IMR-90 (cell line): ENCODE measurements around the gene ZNF555. TPM values are rescaled to one million over a fixed set of nuclear protein-coding genes. Genes with fewer than 3 reads are reported as not detected.

Experiments
- ATAC-seq: fragments of 200-7000 bp; cut with Tn5 transposase; 2 replicates; pipeline ENCODE4 v1.9.1; 2020; ENCODE audit warnings: low read depth, mild to moderate bottlenecking, moderate library complexity
- BruUV-seq: library from RNA; stranded (reverse); fragments of 400-500 nt; replicated peaks from 2 replicates; lab custom pipeline; 2021; lab: Mats Ljungman, UMichigan
- CTCF ChIA-PET: fragments of 300-600 bp; formaldehyde crosslinking; extraction: SDS; loops from one replicate; lab custom pipeline; 2021; ENCODE audit warnings: antibody characterized with exemption; lab: Yijun Ruan, JAX
- POLR2A ChIA-PET: fragments of 300-600 bp; sonication (Branson Sonifier 250); formaldehyde crosslinking; loops from one replicate; lab custom pipeline; 2022; ENCODE audit warnings: antibody characterized with exemption; ENCODE audit not compliant: unreplicated experiment; lab: Charles Lee
- DNase-seq: peaks from one replicate; pipeline ENCODE4 v3.0.0; 2013
- H2AFZ ChIP-seq: replicated peaks from 2 replicates; pipeline ENCODE3; 2013; ENCODE audit warnings: low read length, mild to moderate bottlenecking; ENCODE audit not compliant: poor library complexity
- H2AK5ac ChIP-seq: 2 replicates; pipeline ENCODE4 v1.6.1; 2013; ENCODE audit warnings: low read depth, low read length, inconsistent platforms
- H2AK9ac ChIP-seq: replicated peaks from 2 replicates; pipeline ENCODE3; 2013; ENCODE audit warnings: mild to moderate bottlenecking, low read depth, low read length, moderate library complexity; ENCODE audit not compliant: poor library complexity
- H2BK120ac ChIP-seq: 2 replicates; pipeline ENCODE4 v1.6.1; 2013; ENCODE audit warnings: low read depth, low read length, inconsistent platforms
- H2BK15ac ChIP-seq: 3 replicates; pipeline ENCODE4 v1.6.1; 2013; ENCODE audit warnings: low read depth, low read length, inconsistent platforms
- H2BK20ac ChIP-seq: 2 replicates; pipeline ENCODE4 v1.6.1; 2013; ENCODE audit warnings: low read depth, mild to moderate bottlenecking, inconsistent platforms, low read length, moderate library complexity
- H2BK5ac ChIP-seq: 2 replicates; pipeline ENCODE4 v1.6.1; 2013; ENCODE audit warnings: mild to moderate bottlenecking, low read depth, low read length, inconsistent platforms; ENCODE audit not compliant: poor library complexity, severe bottlenecking
- H3K14ac ChIP-seq: replicated peaks from 2 replicates; pipeline ENCODE4 v1.6.1; 2013; ENCODE audit warnings: low read depth, low read length, inconsistent platforms
- H3K18ac ChIP-seq: 2 replicates; pipeline ENCODE4 v1.6.1; 2013; ENCODE audit warnings: low read depth, low read length, control low read depth
- H3K23ac ChIP-seq: 2 replicates; pipeline ENCODE4 v1.6.1; 2013; ENCODE audit warnings: low read depth, low read length, inconsistent platforms
- H3K27ac ChIP-seq: 2 replicates; pipeline ENCODE4 v1.5.1; 2013; ENCODE audit warnings: mild to moderate bottlenecking, control low read depth, low read length; ENCODE audit not compliant: insufficient read depth
- H3K27me3 ChIP-seq: 2 replicates; pipeline ENCODE4 v1.6.1; 2013; ENCODE audit warnings: low read length; ENCODE audit not compliant: control insufficient read depth, insufficient read depth
- H3K36me3 ChIP-seq: 2 replicates; pipeline ENCODE4 v1.6.1; 2013; ENCODE audit warnings: low read length, mixed read lengths; ENCODE audit not compliant: control insufficient read depth, insufficient read depth
- H3K4ac ChIP-seq: 2 replicates; pipeline ENCODE4 v1.6.1; 2013; ENCODE audit warnings: low read depth, low read length, inconsistent platforms
- H3K4me1 ChIP-seq: 2 replicates; pipeline ENCODE4 v1.6.1; 2013; ENCODE audit warnings: low read length, mixed read lengths; ENCODE audit not compliant: control insufficient read depth, insufficient read depth
- H3K4me2 ChIP-seq: 2 replicates; pipeline ENCODE4 v1.6.1; 2013; ENCODE audit warnings: low read depth, mild to moderate bottlenecking, control low read depth, low read length, moderate library complexity
- H3K4me3 ChIP-seq: 2 replicates; pipeline ENCODE4 v1.5.1; 2013; ENCODE audit warnings: low read depth, mild to moderate bottlenecking, control low read depth, low read length, moderate library complexity; ENCODE audit not compliant: insufficient read depth
- H3K56ac ChIP-seq: 2 replicates; pipeline ENCODE4 v1.6.1; 2013; ENCODE audit warnings: low read length, inconsistent platforms; ENCODE audit not compliant: insufficient read depth; ENCODE audit errors: extremely low read depth
- H3K79me1 ChIP-seq, 2 experiments: 2 replicates each; pipeline ENCODE4 v1.6.1; 2013; ENCODE audit warnings: low read length in 2 of 2, inconsistent platforms in 1 of 2, low read depth in 1 of 2
- H3K9ac ChIP-seq: 2 replicates; pipeline ENCODE4 v1.6.1; 2013; ENCODE audit warnings: low read depth, low read length, control low read depth
- H3K9me1 ChIP-seq: 2 replicates; pipeline ENCODE4 v1.6.1; 2013; ENCODE audit warnings: low read length, inconsistent platforms; ENCODE audit not compliant: insufficient read depth
- H3K9me3 ChIP-seq: 2 replicates; pipeline ENCODE4 v1.6.1; 2013; ENCODE audit warnings: low read length; ENCODE audit not compliant: control insufficient read depth, insufficient read depth
- H4K20me1 ChIP-seq: 2 replicates; pipeline ENCODE4 v1.6.1; 2013; ENCODE audit warnings: low read length, inconsistent platforms; ENCODE audit not compliant: insufficient read depth
- H4K5ac ChIP-seq: 2 replicates; pipeline ENCODE4 v1.6.1; 2013; ENCODE audit warnings: mild to moderate bottlenecking, low read depth, low read length, control low read depth
- H4K8ac ChIP-seq, 2 experiments: 2 replicates each; pipeline ENCODE4 v1.6.1; 2013; ENCODE audit warnings: low read depth in 2 of 2, low read length in 2 of 2, control low read depth in 1 of 2, inconsistent platforms in 1 of 2
- H4K91ac ChIP-seq: 2 replicates; pipeline ENCODE4 v1.6.1; 2013; ENCODE audit warnings: low read depth, low read length, inconsistent platforms; ENCODE audit not compliant: insufficient read depth
- BHLHE40 ChIP-seq: fragments of 150-350 bp; IDR thresholded peaks from 2 replicates; pipeline ENCODE4 v1.6.1; 2016; ENCODE audit warnings: mild to moderate bottlenecking, low read depth, low read length
- CEBPB ChIP-seq: IDR thresholded peaks from 2 replicates; pipeline ENCODE4 v1.6.1; 2012; ENCODE audit warnings: low read depth, low read length, improper control_type of control experiment
- CHD1 ChIP-seq: IDR thresholded peaks from 2 replicates; pipeline ENCODE4 v1.6.1; 2012; ENCODE audit warnings: low read depth, low read length, improper control_type of control experiment
- ELK1 ChIP-seq: fragments of 150-350 bp; IDR thresholded peaks from 2 replicates; pipeline ENCODE4 v1.6.1; 2016; ENCODE audit warnings: low read depth, mild to moderate bottlenecking, low read length, moderate library complexity, borderline replicate concordance
- FOS ChIP-seq: fragments of 150-350 bp; IDR thresholded peaks from 2 replicates; pipeline ENCODE4 v1.6.1; 2016; ENCODE audit warnings: low read depth, low read length
- MAFK ChIP-seq: IDR thresholded peaks from 2 replicates; pipeline ENCODE4 v1.6.1; 2012; ENCODE audit warnings: low read depth, low read length, improper control_type of control experiment
- MAZ ChIP-seq: IDR thresholded peaks from 2 replicates; pipeline ENCODE4 v1.6.1; 2012; ENCODE audit warnings: low read depth, mild to moderate bottlenecking, low read length, improper control_type of control experiment, moderate library complexity, borderline replicate concordance
- MXI1 ChIP-seq: IDR thresholded peaks from 2 replicates; pipeline ENCODE4 v1.6.1; 2012; ENCODE audit warnings: low read depth, mild to moderate bottlenecking, low read length, moderate library complexity, borderline replicate concordance
- NFE2L2 ChIP-seq: fragments of 150-350 bp; IDR thresholded peaks from 2 replicates; pipeline ENCODE4 v1.6.1; 2016; ENCODE audit warnings: low read depth, mild to moderate bottlenecking, low read length
- POLR2A ChIP-seq: IDR thresholded peaks from 2 replicates; pipeline ENCODE4 v1.6.1; 2012; ENCODE audit warnings: mild to moderate bottlenecking, low read depth, low read length
- RAD21 ChIP-seq: IDR thresholded peaks from 2 replicates; pipeline ENCODE4 v1.6.1; 2012; ENCODE audit warnings: low read length, improper control_type of control experiment
- RCOR1 ChIP-seq: IDR thresholded peaks from 2 replicates; pipeline ENCODE4 v1.6.1; 2012; ENCODE audit warnings: mild to moderate bottlenecking, low read length, improper control_type of control experiment; ENCODE audit not compliant: insufficient replicate concordance
- RFX5 ChIP-seq: IDR thresholded peaks from 2 replicates; pipeline ENCODE4 v1.8.0; 2012; ENCODE audit warnings: low read depth, mild to moderate bottlenecking, low read length, moderate library complexity
- SMC3 ChIP-seq: fragments of 150-350 bp; IDR thresholded peaks from 2 replicates; pipeline ENCODE4 v1.6.1; 2016; ENCODE audit warnings: low read depth, mild to moderate bottlenecking, antibody characterized with exemption, low read length, moderate library complexity
- WGBS, 2 experiments: methylation state at CpG; one replicate each; pipeline versions ENCODE4 v1.1.5 to v1.1.7; 2013; ENCODE audit warnings: missing lambda C conversion rate in 2 of 2; ENCODE audit not compliant: insufficient read length in 1 of 2; ENCODE audit errors: extremely low coverage in 2 of 2; 5-methylcytosine and 5-hydroxymethylcytosine counted together
- dilution Hi-C: fragments of 300-500 bp; cut with HindIII; formaldehyde crosslinking; loops from one replicate; pipeline ENCODE4 v1.14.3; 2018; ENCODE audit warnings: low sequenced_read_pairs; ENCODE audit not compliant: unreplicated experiment
- in situ Hi-C: fragments of 300-500 bp; cut with MboI; formaldehyde crosslinking; loops from 3 replicates; pipeline ENCODE4 v1.14.3; 2019; ENCODE audit warnings: low sequenced_read_pairs, inconsistent platforms, mixed read lengths
- intact Hi-C: fragments of 100-400 bp; cut with micrococcal nuclease; formaldehyde crosslinking; loops from 2 replicates; pipeline ENCODE4 v1.10.0; 2022
- polyA plus RNA-seq, 3 experiments: library from polyadenylated mRNA; depleted of rRNA; stranded (reverse); fragments of >200 nt; gene quantifications; 2 replicates each; pipeline ENCODE4 v1.2.3, GENCODE V29; 2012; ENCODE audit warnings: low replicate concordance in 1 of 3
- total RNA-seq: library from RNA; depleted of rRNA; stranded (reverse); fragments of >200 nt; gene quantifications from 2 replicates; pipeline ENCODE4 v1.2.3, GENCODE V29; 2012
- TF ChIP-seq, protein P1 (sequence below): conservative IDR thresholded peaks from 2 replicates; pipeline ENCODE4 v1.5.1; 2012; ENCODE audit warnings: mild to moderate bottlenecking, low read depth, low read length, improper control_type of control experiment
- TF ChIP-seq, protein P2 (sequence below): fragments of 150-350 bp; IDR thresholded peaks from 2 replicates; pipeline ENCODE4 v1.6.1; 2017; ENCODE audit warnings: mild to moderate bottlenecking, antibody characterized with exemption, low read length, low read depth

Gene ZNF555
- total and polyA plus RNA-seq, 2 of the 4 experiments (the other 2 are of a cell fraction) = 2.8 to 9.7 TPM

DNA sequence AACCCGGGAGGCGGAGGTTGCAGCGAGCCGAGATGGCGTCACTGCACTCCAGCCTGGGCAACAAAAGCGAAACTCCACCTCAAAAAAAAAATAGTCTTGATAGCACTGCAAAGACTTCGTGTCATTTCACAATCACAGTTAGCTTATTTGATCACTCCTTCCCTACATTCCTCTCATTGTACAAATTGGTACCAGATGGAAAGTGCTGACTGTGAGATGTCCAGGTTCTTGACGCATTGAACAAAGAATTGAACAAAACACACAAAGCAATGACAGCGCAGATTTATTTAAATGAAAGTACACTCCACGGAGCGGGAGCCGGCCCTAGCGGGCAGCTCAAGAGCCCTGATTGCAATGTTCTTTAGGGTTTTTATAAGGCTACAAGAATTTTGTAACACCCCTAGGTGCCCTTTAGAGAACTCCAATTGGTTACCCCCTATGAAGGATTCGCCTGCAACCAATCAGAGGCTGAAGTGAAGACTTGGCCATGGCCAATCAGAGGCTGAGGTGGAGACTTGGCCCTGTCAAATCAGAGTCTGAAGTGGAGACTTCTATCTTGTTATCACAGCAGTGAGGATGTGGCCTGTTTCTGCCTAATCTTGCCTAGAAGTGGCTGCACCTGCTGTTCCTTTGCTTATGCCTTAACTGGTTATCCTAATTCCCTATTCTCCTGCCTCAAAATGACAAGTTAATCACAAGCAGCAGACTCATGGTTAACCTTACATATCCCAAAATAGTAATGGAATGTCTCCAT, 42.6 kb downstream of the ZNF555 start:
- ChIA-PET CTCF (no interaction called here), POLR2A (no interaction called here)
- no peak overlapping the region for H3K14ac ChIP-seq
- H4K5ac ChIP-seq = no peak overlapping the region
- no peak overlapping the region for H2AFZ ChIP-seq
- H3K4me3 ChIP-seq = no peak overlapping the region
- no peak overlapping the region for H2AK5ac ChIP-seq
- H3K9me3 ChIP-seq = peaks cover 1% of the 10 kb centered on the region; the same call in 1 of the 2 replicates
- H3K4me1 ChIP-seq = no peaks in the 10 kb centered on the region
- H3K23ac ChIP-seq = no peak overlapping the region
- no peak overlapping the region for H3K56ac ChIP-seq
- no peak overlapping the region for H3K4ac ChIP-seq
- H2BK120ac ChIP-seq = no peak overlapping the region
- in situ Hi-C loops (no loop called here), dilution Hi-C loops (no loop called here), intact Hi-C loops (no loop called here)
- TF ChIP-seq MAFK (no peak), SMC3 (no peak), FOS (no peak), RCOR1 (no peak), MXI1 (no peak), RFX5 (no peak), POLR2A (no peak), RAD21 (no peak), NFE2L2 (no peak), CEBPB (no peak), ELK1 (no peak), CHD1 (no peak), MAZ (no peak), BHLHE40 (no peak)
- TF ChIP-seq, protein P1, sequence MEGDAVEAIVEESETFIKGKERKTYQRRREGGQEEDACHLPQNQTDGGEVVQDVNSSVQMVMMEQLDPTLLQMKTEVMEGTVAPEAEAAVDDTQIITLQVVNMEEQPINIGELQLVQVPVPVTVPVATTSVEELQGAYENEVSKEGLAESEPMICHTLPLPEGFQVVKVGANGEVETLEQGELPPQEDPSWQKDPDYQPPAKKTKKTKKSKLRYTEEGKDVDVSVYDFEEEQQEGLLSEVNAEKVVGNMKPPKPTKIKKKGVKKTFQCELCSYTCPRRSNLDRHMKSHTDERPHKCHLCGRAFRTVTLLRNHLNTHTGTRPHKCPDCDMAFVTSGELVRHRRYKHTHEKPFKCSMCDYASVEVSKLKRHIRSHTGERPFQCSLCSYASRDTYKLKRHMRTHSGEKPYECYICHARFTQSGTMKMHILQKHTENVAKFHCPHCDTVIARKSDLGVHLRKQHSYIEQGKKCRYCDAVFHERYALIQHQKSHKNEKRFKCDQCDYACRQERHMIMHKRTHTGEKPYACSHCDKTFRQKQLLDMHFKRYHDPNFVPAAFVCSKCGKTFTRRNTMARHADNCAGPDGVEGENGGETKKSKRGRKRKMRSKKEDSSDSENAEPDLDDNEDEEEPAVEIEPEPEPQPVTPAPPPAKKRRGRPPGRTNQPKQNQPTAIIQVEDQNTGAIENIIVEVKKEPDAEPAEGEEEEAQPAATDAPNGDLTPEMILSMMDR = no peak
- TF ChIP-seq, protein P2, sequence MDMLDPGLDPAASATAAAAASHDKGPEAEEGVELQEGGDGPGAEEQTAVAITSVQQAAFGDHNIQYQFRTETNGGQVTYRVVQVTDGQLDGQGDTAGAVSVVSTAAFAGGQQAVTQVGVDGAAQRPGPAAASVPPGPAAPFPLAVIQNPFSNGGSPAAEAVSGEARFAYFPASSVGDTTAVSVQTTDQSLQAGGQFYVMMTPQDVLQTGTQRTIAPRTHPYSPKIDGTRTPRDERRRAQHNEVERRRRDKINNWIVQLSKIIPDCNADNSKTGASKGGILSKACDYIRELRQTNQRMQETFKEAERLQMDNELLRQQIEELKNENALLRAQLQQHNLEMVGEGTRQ = no peak
- H3K9me1 ChIP-seq = no peaks in the 10 kb centered on the region
- H3K9ac ChIP-seq = no peak overlapping the region
- no peak overlapping the region for H2AK9ac ChIP-seq
- no peak overlapping the region for H2BK20ac ChIP-seq
- no peaks in the 10 kb centered on the region for H3K79me1 ChIP-seq
- H4K91ac ChIP-seq = no peak overlapping the region
- H3K27ac ChIP-seq = no peak overlapping the region
- no peak for DNase-seq
- no TSS peak for BruUV-seq
- no peaks in the 10 kb centered on the region for H3K36me3 ChIP-seq
- no peak overlapping the region for H4K8ac ChIP-seq
- H3K27me3 ChIP-seq = no peaks in the 10 kb centered on the region
- no peak overlapping the region for H2BK5ac ChIP-seq
- no peaks in the 10 kb centered on the region for H4K20me1 ChIP-seq
- no peak overlapping the region for H2BK15ac ChIP-seq
- ATAC-seq = no peak
- no peak overlapping the region for H3K18ac ChIP-seq
- H3K4me2 ChIP-seq = no peak overlapping the region
- 60% methylated on average over 1 of the region's 14 CpGs; no CpG with 5 or more reads in 1 of the 2 experiments for WGBS, 2 experiments
